A549 (cell line): ENCODE measurements around the gene GIMAP8. TPM values are rescaled to one million over a fixed set of nuclear protein-coding genes. Genes with fewer than 3 reads are reported as not detected.

Source experiments
- ATAC-seq, 2 experiments: fragments of 200-7000 bp in 1 of 2; fragments of >200 bp in 1 of 2; cut with Nextera tagmentation in 1 of 2; cut with Tn5 transposase in 1 of 2; 3 replicates each; pipeline versions ENCODE4 v1.8.0 to v1.9.1; 2018 to 2020; ENCODE audit warnings: mild to moderate bottlenecking in 1 of 2, moderate library complexity in 1 of 2
- CTCF ChIA-PET: fragments of 300-600 bp; sonication (Branson Sonifier 250); formaldehyde crosslinking; extraction: SDS; loops from one replicate; lab custom pipeline; 2021; ENCODE audit warnings: antibody characterized with exemption, inconsistent platforms; lab: Yijun Ruan, JAX
- POLR2A ChIA-PET: fragments of 350-600 bp; formaldehyde crosslinking; extraction: SDS; loops from one replicate; lab custom pipeline; 2021; ENCODE audit warnings: antibody characterized with exemption, inconsistent platforms; lab: Yijun Ruan, JAX
- DNase-seq, 2 experiments: peaks; one replicate each; pipeline versions ENCODE4 v3.0.0 to v3.0.0-alpha.2; 2011 to 2016; ENCODE audit warnings: low read depth in 1 of 2, low spot score in 1 of 2
- FAIRE-seq: peaks from 2 replicates; lab custom pipeline; 2011; peaks lifted over from hg19 to GRCh38; lab: Jason Lieb, UNC
- H3K27ac ChIP-seq, 2 experiments: fragments of >200 bp; sonication (Bioruptor Twin); formaldehyde crosslinking; 3 replicates each; pipeline ENCODE4 v1.5.1; 2016 to 2017
- H3K4me1 ChIP-seq: fragments of >200 bp; sonication (Bioruptor Twin); formaldehyde crosslinking; 3 replicates; pipeline ENCODE4 v1.6.1; 2016
- H3K4me2 ChIP-seq: fragments of >200 bp; sonication (Bioruptor Twin); formaldehyde crosslinking; 3 replicates; pipeline ENCODE4 v1.6.1; 2016
- H3K4me3 ChIP-seq: fragments of >200 bp; sonication (Bioruptor Twin); formaldehyde crosslinking; 3 replicates; pipeline ENCODE4 v1.5.1; 2016
- H3K9me3 ChIP-seq: fragments of >200 bp; sonication (Bioruptor Twin); formaldehyde crosslinking; 3 replicates; pipeline ENCODE4 v1.6.1; 2016
- BHLHE40 ChIP-seq: IDR thresholded peaks from 2 replicates; pipeline ENCODE4 v1.6.1; 2012; ENCODE audit warnings: low read depth, low read length, inconsistent platforms
- CEBPB ChIP-seq, 2 experiments: fragments of >200 bp in 1 of 2; sonication (Bioruptor Twin) in 1 of 2; formaldehyde crosslinking in 1 of 2; IDR thresholded peaks; 2 replicates each; pipeline ENCODE4 v1.6.1; 2012 to 2016
- CHD2 ChIP-seq: fragments of 150-350 bp; IDR thresholded peaks from 2 replicates; pipeline ENCODE4 v1.6.1; 2014; ENCODE audit warnings: low read length; ENCODE audit not compliant: partially characterized antibody
- CHD4 ChIP-seq: fragments of 200-600 bp; sonication (generic); IDR thresholded peaks from 2 replicates; pipeline ENCODE4 v1.6.1; 2016; ENCODE audit warnings: antibody characterized with exemption, mild to moderate bottlenecking, borderline replicate concordance
- EP300 ChIP-seq, 2 experiments: fragments of >200 bp; sonication (Bioruptor Twin); formaldehyde crosslinking; IDR thresholded peaks; 2 replicates in 1 of 2; 3 replicates in 1 of 2; pipeline ENCODE4 v1.6.1; 2016 to 2017
- ESRRA ChIP-seq: fragments of 150-350 bp; IDR thresholded peaks from 2 replicates; pipeline ENCODE4 v1.6.1; 2014; ENCODE audit warnings: mild to moderate bottlenecking, low read length, borderline replicate concordance
- HEYL ChIP-seq: fragments of 250-450 bp; sonication (Bioruptor Pico); IDR thresholded peaks from 2 replicates; pipeline ENCODE4 v1.8.0; 2021; ENCODE audit warnings: mild to moderate bottlenecking, moderate library complexity
- HOXA7 ChIP-seq: fragments of 250-450 bp; sonication (Bioruptor Pico); IDR thresholded peaks from 2 replicates; pipeline ENCODE4 v1.5.0; 2020; ENCODE audit warnings: mild to moderate bottlenecking, moderate library complexity
- HOXB13 ChIP-seq: fragments of 250-450 bp; sonication (Bioruptor Pico); IDR thresholded peaks from 2 replicates; pipeline ENCODE4 v1.5.0; 2020; ENCODE audit warnings: low read depth, mild to moderate bottlenecking, moderate library complexity
- HOXB5 ChIP-seq: fragments of 250-450 bp; sonication (Bioruptor Pico); IDR thresholded peaks from 2 replicates; pipeline ENCODE4 v1.5.0; 2020; ENCODE audit warnings: mild to moderate bottlenecking, moderate library complexity
- JUN ChIP-seq, 2 experiments: fragments of >200 bp; sonication (Bioruptor Twin); formaldehyde crosslinking; IDR thresholded peaks; 2 replicates in 1 of 2; 3 replicates in 1 of 2; pipeline ENCODE4 v1.6.1; 2016 to 2017
- NFE2L2 ChIP-seq: fragments of 150-350 bp; conservative IDR thresholded peaks from 2 replicates; pipeline ENCODE4 v1.6.1; 2014; ENCODE audit warnings: low read length
- NPAS2 ChIP-seq: fragments of 250-450 bp; sonication (Bioruptor Pico); IDR thresholded peaks from 2 replicates; pipeline ENCODE4 v1.8.0; 2022; ENCODE audit warnings: mild to moderate bottlenecking, moderate library complexity, borderline replicate concordance
- NR3C1 ChIP-seq: fragments of >200 bp; sonication (Bioruptor Twin); formaldehyde crosslinking; IDR thresholded peaks from 3 replicates; pipeline ENCODE4 v1.6.1; 2017
- PHF8 ChIP-seq: fragments of 200-600 bp; sonication (generic); IDR thresholded peaks from 2 replicates; pipeline ENCODE4 v1.6.1; 2016; ENCODE audit warnings: low read depth, mild to moderate bottlenecking, antibody characterized with exemption, moderate library complexity, borderline replicate concordance
- POLR2A ChIP-seq: IDR thresholded peaks from 2 replicates; pipeline ENCODE4 v1.6.1; 2012; ENCODE audit warnings: mild to moderate bottlenecking, low read length
- RNF2 ChIP-seq: fragments of 200-600 bp; sonication (generic); IDR thresholded peaks from 2 replicates; pipeline ENCODE4 v1.6.1; 2016; ENCODE audit warnings: low read depth, mild to moderate bottlenecking, antibody characterized with exemption, moderate library complexity, borderline replicate concordance
- SMC3 ChIP-seq: fragments of >200 bp; sonication (Bioruptor Twin); formaldehyde crosslinking; IDR thresholded peaks from 3 replicates; pipeline ENCODE4 v1.6.1; 2018; ENCODE audit warnings: inconsistent platforms
- TFCP2L1 ChIP-seq: fragments of 250-450 bp; sonication (Bioruptor Pico); IDR thresholded peaks from 2 replicates; pipeline ENCODE4 v1.5.0; 2021; ENCODE audit warnings: mild to moderate bottlenecking
- ZC3H11A ChIP-seq: fragments of 450-650 bp; IDR thresholded peaks from 2 replicates; pipeline ENCODE4 v1.6.1; 2014; ENCODE audit warnings: antibody characterized with exemption, mild to moderate bottlenecking
- ZFP36 ChIP-seq: fragments of 450-650 bp; IDR thresholded peaks from 2 replicates; pipeline ENCODE4 v1.6.1; 2014; ENCODE audit warnings: borderline replicate concordance; ENCODE audit not compliant: partially characterized antibody
- ZNF302 ChIP-seq: fragments of 250-450 bp; sonication (Bioruptor Pico); IDR thresholded peaks from 2 replicates; pipeline ENCODE4 v1.9.0; 2021; ENCODE audit warnings: inconsistent platforms, mild to moderate bottlenecking, moderate library complexity
- WGBS: methylation state at CpG from one replicate; pipeline ENCODE4 v1.1.6; 2017; ENCODE audit errors: missing lambda C conversion rate; 5-methylcytosine and 5-hydroxymethylcytosine counted together
- polyA plus RNA-seq, 4 experiments: library from polyadenylated mRNA; depleted of rRNA in 3 of 4; stranded (reverse); fragments of >200 nt; fragmentation: RNase III in 1 of 4; extraction: RNeasy Plus Mini Kit Qiagen cat#74134 plus additional on column Dnase treatment in 1 of 4; gene quantifications; 2 replicates in 3 of 4; 3 replicates in 1 of 4; pipeline ENCODE4 v1.2.3, GENCODE V29; 2011 to 2017
- TF ChIP-seq, protein P1 (sequence below): fragments of 250-450 bp; sonication (Bioruptor Pico); IDR thresholded peaks from 2 replicates; pipeline ENCODE4 v1.5.0; 2020; ENCODE audit warnings: low read depth, mild to moderate bottlenecking, moderate library complexity
- TF ChIP-seq, protein P2 (sequence below): fragments of >200 bp; sonication (Bioruptor Twin); formaldehyde crosslinking; IDR thresholded peaks from 2 replicates; pipeline ENCODE4 v1.6.1; 2016
- TF ChIP-seq, protein P3 (sequence below): fragments of >200 bp; sonication (Bioruptor Twin); formaldehyde crosslinking; IDR thresholded peaks from 3 replicates; pipeline ENCODE4 v1.5.1; 2016
- TF ChIP-seq, protein P4 (sequence below): IDR thresholded peaks from 2 replicates; pipeline ENCODE4 v1.6.1; 2012
- TF ChIP-seq, protein P5 (sequence below): IDR thresholded peaks from 2 replicates; pipeline ENCODE4 v1.6.1; 2012; ENCODE audit warnings: low read depth, borderline replicate concordance
- TF ChIP-seq, protein P6 (sequence below): IDR thresholded peaks from 2 replicates; pipeline ENCODE4 v1.6.1; 2012

The GIMAP8 gene
- polyA plus RNA-seq, 2 of the 4 experiments (the other 2 are of a cell fraction) = not detected

DNA sequence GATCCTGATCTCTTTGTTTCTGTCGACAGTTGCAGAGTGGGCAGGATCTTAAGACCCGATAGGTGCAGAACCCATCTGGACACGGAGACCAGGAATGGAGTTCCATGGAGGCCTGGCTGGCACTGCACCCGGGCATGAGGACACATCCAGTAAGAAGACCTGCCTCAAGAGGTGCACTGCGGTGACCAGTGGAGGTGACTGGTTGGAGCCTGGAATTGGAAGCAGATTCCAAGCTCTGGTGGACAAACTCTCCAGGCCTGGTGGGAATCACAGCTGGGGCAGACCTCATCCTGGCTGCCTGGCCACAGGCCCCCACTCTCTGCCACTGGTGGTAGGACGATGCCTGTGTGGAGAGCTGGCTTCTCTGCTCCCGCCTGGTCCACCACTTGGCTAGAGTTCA, 40.3 kb upstream of the GIMAP8 start:
- no peak for DNase-seq
- Histone ChIP-seq H3K9me3 (no peaks in the 10 kb centered on the region), H3K27ac (no peak overlapping the region), H3K4me3 (no peak overlapping the region), H3K4me1 (peaks cover 16% of the 10 kb centered on the region), H3K4me2 (no peak overlapping the region)
- ChIA-PET CTCF (interaction anchor here (0.7 to 1.7 kb wide), 6 partner anchors 8 to 54 kb away, joined by 3 to 7 read pairs (median 4); no protein-coding TSS in a partner anchor), POLR2A (no interaction called here)
- ATAC-seq = no peak
- 85% methylated on average over 7 of the region's 7 CpGs for WGBS
- TF ChIP-seq TFCP2L1 (CRISPR knock-in tag) = no peak
- TF ChIP-seq, protein P1, sequence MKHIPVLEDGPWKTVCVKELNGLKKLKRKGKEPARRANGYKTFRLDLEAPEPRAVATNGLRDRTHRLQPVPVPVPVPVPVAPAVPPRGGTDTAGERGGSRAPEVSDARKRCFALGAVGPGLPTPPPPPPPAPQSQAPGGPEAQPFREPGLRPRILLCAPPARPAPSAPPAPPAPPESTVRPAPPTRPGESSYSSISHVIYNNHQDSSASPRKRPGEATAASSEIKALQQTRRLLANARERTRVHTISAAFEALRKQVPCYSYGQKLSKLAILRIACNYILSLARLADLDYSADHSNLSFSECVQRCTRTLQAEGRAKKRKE (CRISPR knock-in tag) = no peak
- TF ChIP-seq NPAS2 (CRISPR knock-in tag) = no peak
- TF ChIP-seq, protein P2, sequence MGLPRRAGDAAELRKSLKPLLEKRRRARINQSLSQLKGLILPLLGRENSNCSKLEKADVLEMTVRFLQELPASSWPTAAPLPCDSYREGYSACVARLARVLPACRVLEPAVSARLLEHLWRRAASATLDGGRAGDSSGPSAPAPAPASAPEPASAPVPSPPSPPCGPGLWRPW = no peak
- no peak for TF ChIP-seq CHD2
- TF ChIP-seq SMC3 = no peak
- no peak for TF ChIP-seq JUN (IDR thresholded peaks at IDR 0.05)
- no peak for TF ChIP-seq BHLHE40
- no peak for TF ChIP-seq HEYL (CRISPR knock-in tag)
- no peak for TF ChIP-seq PHF8
- no peak for TF ChIP-seq EP300 (IDR thresholded peaks at IDR 0.05)
- TF ChIP-seq, protein P3, sequence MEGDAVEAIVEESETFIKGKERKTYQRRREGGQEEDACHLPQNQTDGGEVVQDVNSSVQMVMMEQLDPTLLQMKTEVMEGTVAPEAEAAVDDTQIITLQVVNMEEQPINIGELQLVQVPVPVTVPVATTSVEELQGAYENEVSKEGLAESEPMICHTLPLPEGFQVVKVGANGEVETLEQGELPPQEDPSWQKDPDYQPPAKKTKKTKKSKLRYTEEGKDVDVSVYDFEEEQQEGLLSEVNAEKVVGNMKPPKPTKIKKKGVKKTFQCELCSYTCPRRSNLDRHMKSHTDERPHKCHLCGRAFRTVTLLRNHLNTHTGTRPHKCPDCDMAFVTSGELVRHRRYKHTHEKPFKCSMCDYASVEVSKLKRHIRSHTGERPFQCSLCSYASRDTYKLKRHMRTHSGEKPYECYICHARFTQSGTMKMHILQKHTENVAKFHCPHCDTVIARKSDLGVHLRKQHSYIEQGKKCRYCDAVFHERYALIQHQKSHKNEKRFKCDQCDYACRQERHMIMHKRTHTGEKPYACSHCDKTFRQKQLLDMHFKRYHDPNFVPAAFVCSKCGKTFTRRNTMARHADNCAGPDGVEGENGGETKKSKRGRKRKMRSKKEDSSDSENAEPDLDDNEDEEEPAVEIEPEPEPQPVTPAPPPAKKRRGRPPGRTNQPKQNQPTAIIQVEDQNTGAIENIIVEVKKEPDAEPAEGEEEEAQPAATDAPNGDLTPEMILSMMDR = no peak
- TF ChIP-seq ZC3H11A = no peak
- TF ChIP-seq, protein P4, sequence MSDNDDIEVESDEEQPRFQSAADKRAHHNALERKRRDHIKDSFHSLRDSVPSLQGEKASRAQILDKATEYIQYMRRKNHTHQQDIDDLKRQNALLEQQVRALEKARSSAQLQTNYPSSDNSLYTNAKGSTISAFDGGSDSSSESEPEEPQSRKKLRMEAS = no peak
- TF ChIP-seq NR3C1 = no peak
- no peak for TF ChIP-seq HOXB13
- no peak for TF ChIP-seq ESRRA
- no peak for FAIRE-seq

DNA sequence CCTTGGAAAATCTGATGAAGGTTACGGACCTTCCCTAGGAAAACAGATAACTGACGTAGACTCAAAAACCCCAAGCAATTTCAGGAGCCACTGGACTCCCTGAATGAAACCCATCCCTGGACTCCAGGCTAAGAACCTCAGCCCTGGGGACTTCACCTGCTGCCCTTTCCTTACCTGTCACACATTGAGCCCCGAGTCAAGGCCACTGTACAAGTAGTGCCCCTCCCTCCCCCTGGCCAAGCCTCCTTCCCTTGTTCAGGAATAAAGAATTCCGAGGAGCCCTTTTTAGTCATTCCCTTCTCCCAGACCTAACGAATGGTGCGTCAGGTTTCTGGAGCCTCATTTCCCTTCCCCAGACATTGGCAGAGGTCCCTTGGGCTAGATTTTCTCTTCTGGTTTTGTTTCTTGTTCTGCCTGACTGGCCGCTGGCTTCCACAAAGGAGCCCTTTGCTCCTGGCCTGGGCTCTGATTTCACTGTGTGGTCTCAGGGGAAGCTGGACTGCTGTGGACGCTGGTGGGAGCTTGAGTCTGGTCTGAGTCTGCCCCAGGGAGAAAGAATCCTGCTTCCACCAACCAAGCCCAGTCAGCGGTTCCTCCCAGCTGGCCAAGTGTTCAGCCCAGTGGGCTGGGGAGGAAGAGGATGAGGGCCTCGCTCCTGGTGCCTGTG, 39.6 kb upstream of the GIMAP8 start:
- Histone ChIP-seq H3K27ac (no peak overlapping the region), H3K4me2 (no peak overlapping the region), H3K9me3 (no peaks in the 10 kb centered on the region), H3K4me1 (peaks cover 14% of the 10 kb centered on the region), H3K4me3 (no peak overlapping the region)
- CTCF ChIA-PET = interaction anchor here (0.7 to 1.7 kb wide), 6 partner anchors 9 to 55 kb away, joined by 3 to 5 read pairs (median 4); no protein-coding TSS in a partner anchor
- no peak for TF ChIP-seq RNF2
- no peak for TF ChIP-seq NFE2L2
- TF ChIP-seq ZNF302 (CRISPR knock-in tag) = no peak
- ATAC-seq (no peak), DNase-seq (no peak), FAIRE-seq (no peak)
- 91% methylated on average over 7 of the region's 10 CpGs for WGBS
- POLR2A ChIA-PET = no interaction called here

DNA sequence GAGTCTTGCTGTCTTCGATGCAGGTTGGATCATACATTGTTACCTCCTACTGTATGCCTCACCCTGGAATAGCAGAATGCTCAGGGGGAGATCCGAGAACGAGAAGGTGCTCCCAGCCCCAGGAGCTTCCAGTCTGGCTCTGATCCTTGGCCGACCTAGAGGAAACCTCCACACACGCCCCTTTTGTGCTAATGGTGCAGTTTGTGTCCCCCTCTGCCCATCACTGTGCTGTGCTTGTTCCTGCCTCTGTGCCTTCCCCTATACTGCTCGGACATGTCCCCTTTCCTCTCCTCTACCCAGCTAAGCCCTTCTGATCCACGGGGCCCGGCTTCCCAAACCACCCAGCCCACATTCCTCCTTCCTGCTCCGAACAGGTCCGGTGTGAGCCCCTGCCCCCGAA, 38.8 kb upstream of the GIMAP8 start:
- DNase-seq = no peak
- POLR2A ChIA-PET = interaction anchor here (1.0 kb wide), 1 partner anchor 43 kb away, joined by 3 read pairs; the partner anchor contains the start of gene REPIN1
- WGBS = 82% methylated on average over 11 of the region's 11 CpGs
- Histone ChIP-seq H3K4me3 (no peak overlapping the region), H3K27ac (no peak overlapping the region), H3K4me2 (no peak overlapping the region), H3K4me1 (peaks cover 6% of the 10 kb centered on the region), H3K9me3 (no peaks in the 10 kb centered on the region)
- TF ChIP-seq HOXB5 (CRISPR knock-in tag) (no peak), CHD4 (no peak), POLR2A (no peak), HOXA7 (CRISPR knock-in tag) (no peak), CEBPB (IDR thresholded peaks at IDR 0.05) (no peak), NPAS2 (CRISPR knock-in tag) (no peak), ZFP36 (no peak)
- TF ChIP-seq, protein P5, sequence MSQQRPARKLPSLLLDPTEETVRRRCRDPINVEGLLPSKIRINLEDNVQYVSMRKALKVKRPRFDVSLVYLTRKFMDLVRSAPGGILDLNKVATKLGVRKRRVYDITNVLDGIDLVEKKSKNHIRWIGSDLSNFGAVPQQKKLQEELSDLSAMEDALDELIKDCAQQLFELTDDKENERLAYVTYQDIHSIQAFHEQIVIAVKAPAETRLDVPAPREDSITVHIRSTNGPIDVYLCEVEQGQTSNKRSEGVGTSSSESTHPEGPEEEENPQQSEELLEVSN = no peak
- TF ChIP-seq, protein P3 = no peak
- TF ChIP-seq, protein P6, sequence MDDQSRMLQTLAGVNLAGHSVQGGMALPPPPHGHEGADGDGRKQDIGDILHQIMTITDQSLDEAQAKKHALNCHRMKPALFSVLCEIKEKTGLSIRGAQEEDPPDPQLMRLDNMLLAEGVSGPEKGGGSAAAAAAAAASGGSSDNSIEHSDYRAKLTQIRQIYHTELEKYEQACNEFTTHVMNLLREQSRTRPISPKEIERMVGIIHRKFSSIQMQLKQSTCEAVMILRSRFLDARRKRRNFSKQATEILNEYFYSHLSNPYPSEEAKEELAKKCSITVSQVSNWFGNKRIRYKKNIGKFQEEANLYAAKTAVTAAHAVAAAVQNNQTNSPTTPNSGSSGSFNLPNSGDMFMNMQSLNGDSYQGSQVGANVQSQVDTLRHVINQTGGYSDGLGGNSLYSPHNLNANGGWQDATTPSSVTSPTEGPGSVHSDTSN = no peak
- no peak for ATAC-seq
- no peak for FAIRE-seq
- CTCF ChIA-PET = interaction anchor here (0.6 to 2.0 kb wide), 5 partner anchors 9 to 96 kb away, joined by 3 to 7 read pairs (median 3); no protein-coding TSS in a partner anchor
